Effector memory CD4-positive, alpha-beta T cell (primary cell): ENCODE results near the gene MEGF9.

Source experiments
- DNase-seq, 3 donors: peaks; one replicate each; pipeline ENCODE4 v3.0.0-alpha.2; 2020
- H3K27ac ChIP-seq: 2 replicates; pipeline ENCODE4 v1.7.0; 2013; ENCODE audit warnings: mild to moderate bottlenecking, low read length, moderate library complexity; ENCODE audit not compliant: insufficient read depth, poor library complexity, severe bottlenecking
- H3K27me3 ChIP-seq: replicated peaks from 2 replicates; pipeline ENCODE4 v1.7.0; 2013; ENCODE audit warnings: mild to moderate bottlenecking, low read length; ENCODE audit not compliant: insufficient read depth, control insufficient read depth, poor library complexity, severe bottlenecking
- H3K36me3 ChIP-seq: 2 replicates; pipeline ENCODE4 v1.7.0; 2013; ENCODE audit warnings: mild to moderate bottlenecking, low read length, moderate library complexity; ENCODE audit not compliant: control insufficient read depth, insufficient read depth
- H3K4me1 ChIP-seq: 2 replicates; pipeline ENCODE4 v1.7.0; 2013; ENCODE audit warnings: low read length, mild to moderate bottlenecking; ENCODE audit not compliant: control insufficient read depth, insufficient read depth, poor library complexity, severe bottlenecking
- H3K4me3 ChIP-seq: 2 replicates; pipeline ENCODE4 v1.7.0; 2013; ENCODE audit warnings: low read length, low read depth, mild to moderate bottlenecking; ENCODE audit not compliant: insufficient read depth, poor library complexity, severe bottlenecking
- H3K9me3 ChIP-seq: 2 replicates; pipeline ENCODE4 v1.7.0; 2013; ENCODE audit warnings: mild to moderate bottlenecking, low read length, moderate library complexity; ENCODE audit not compliant: control insufficient read depth

Gene MEGF9

GRCh38 chr9:120690372-120690771 lies 23.9 kb downstream of the MEGF9 start:
- Histone ChIP-seq H3K4me1 (no peaks in the 10 kb centered on the region), H3K27ac (no peak overlapping the region), H3K36me3 (no peaks in the 10 kb centered on the region), H3K9me3 (no peaks in the 10 kb centered on the region), H3K4me3 (no peak overlapping the region), H3K27me3 (no peaks in the 10 kb centered on the region)
- no peak for DNase-seq

- H3K27me3 ChIP-seq: no peaks in the 10 kb centered on the region
- H3K4me1 ChIP-seq: no peaks in the 10 kb centered on the region
- H3K9me3 ChIP-seq: no peaks in the 10 kb centered on the region
- no peak overlapping the region for H3K4me3 ChIP-seq
- H3K27ac ChIP-seq: no peak overlapping the region
- no peak for DNase-seq
- H3K36me3 ChIP-seq: no peaks in the 10 kb centered on the region
Observed at GRCh38 chr9:120689860-120690259, 24.4 kb downstream of the MEGF9 start.

GRCh38 chr9:120688758-120689157 lies 25.5 kb downstream of the MEGF9 start:
- Histone ChIP-seq H3K27me3 (no peaks in the 10 kb centered on the region), H3K36me3 (no peaks in the 10 kb centered on the region), H3K4me3 (no peak overlapping the region), H3K27ac (no peak overlapping the region), H3K9me3 (no peaks in the 10 kb centered on the region), H3K4me1 (no peaks in the 10 kb centered on the region)
- no peak for DNase-seq

- Histone ChIP-seq H3K27me3 (no peaks in the 10 kb centered on the region), H3K27ac (no peak overlapping the region), H3K4me1 (no peaks in the 10 kb centered on the region), H3K4me3 (no peak overlapping the region), H3K36me3 (no peaks in the 10 kb centered on the region), H3K9me3 (no peaks in the 10 kb centered on the region)
- DNase-seq: no peak
Observed at GRCh38 chr9:120683150-120683549, 31.1 kb downstream of the MEGF9 start.

- Histone ChIP-seq H3K9me3 (no peaks in the 10 kb centered on the region), H3K4me3 (no peak overlapping the region), H3K27ac (no peak overlapping the region), H3K27me3 (no peaks in the 10 kb centered on the region), H3K4me1 (no peaks in the 10 kb centered on the region), H3K36me3 (no peaks in the 10 kb centered on the region)
- no peak for DNase-seq
Observed at GRCh38 chr9:120681121-120681520, 33.1 kb downstream of the MEGF9 start.

GRCh38 chr9:120680579-120680978 lies 33.7 kb downstream of the MEGF9 start:
- Histone ChIP-seq H3K27me3 (no peaks in the 10 kb centered on the region), H3K4me3 (no peak overlapping the region), H3K36me3 (no peaks in the 10 kb centered on the region), H3K27ac (no peak overlapping the region), H3K4me1 (no peaks in the 10 kb centered on the region), H3K9me3 (no peaks in the 10 kb centered on the region)
- no peak for DNase-seq

- no peaks in the 10 kb centered on the region for H3K9me3 ChIP-seq
- no peak overlapping the region for H3K4me3 ChIP-seq
- no peaks in the 10 kb centered on the region for H3K27me3 ChIP-seq
- H3K27ac ChIP-seq: no peak overlapping the region
- no peaks in the 10 kb centered on the region for H3K36me3 ChIP-seq
- DNase-seq: no peak
- no peaks in the 10 kb centered on the region for H3K4me1 ChIP-seq
Observed at GRCh38 chr9:120680161-120680560, 34.1 kb downstream of the MEGF9 start.

GRCh38 chr9:120677965-120678364 lies 36.3 kb downstream of the MEGF9 start:
- Histone ChIP-seq H3K4me3 (no peak overlapping the region), H3K27me3 (no peaks in the 10 kb centered on the region), H3K4me1 (no peaks in the 10 kb centered on the region), H3K27ac (no peak overlapping the region), H3K9me3 (no peaks in the 10 kb centered on the region), H3K36me3 (no peaks in the 10 kb centered on the region)
- DNase-seq: no peak

GRCh38 chr9:120676767-120677402 lies 37.4 kb downstream of the MEGF9 start:
- Histone ChIP-seq H3K27me3 (no peaks in the 10 kb centered on the region), H3K36me3 (no peaks in the 10 kb centered on the region), H3K27ac (no peak overlapping the region), H3K9me3 (no peaks in the 10 kb centered on the region), H3K4me1 (no peaks in the 10 kb centered on the region), H3K4me3 (no peak overlapping the region)
- no peak for DNase-seq

GRCh38 chr9:120668399-120668798 lies 45.9 kb downstream of the MEGF9 start:
- Histone ChIP-seq H3K36me3 (no peaks in the 10 kb centered on the region), H3K4me1 (no peaks in the 10 kb centered on the region), H3K27ac (no peak overlapping the region), H3K9me3 (no peaks in the 10 kb centered on the region), H3K27me3 (no peaks in the 10 kb centered on the region), H3K4me3 (no peak overlapping the region)
- no peak for DNase-seq
